DMS 273 (cell line): ENCODE data around the gene KATNB1.

ENCODE experiments used
- DNase-seq: peaks from one replicate; lab custom pipeline; 2025; ENCODE audit not compliant: unreplicated experiment; lab: John Stamatoyannopoulos, UW

Gene KATNB1

DNA sequence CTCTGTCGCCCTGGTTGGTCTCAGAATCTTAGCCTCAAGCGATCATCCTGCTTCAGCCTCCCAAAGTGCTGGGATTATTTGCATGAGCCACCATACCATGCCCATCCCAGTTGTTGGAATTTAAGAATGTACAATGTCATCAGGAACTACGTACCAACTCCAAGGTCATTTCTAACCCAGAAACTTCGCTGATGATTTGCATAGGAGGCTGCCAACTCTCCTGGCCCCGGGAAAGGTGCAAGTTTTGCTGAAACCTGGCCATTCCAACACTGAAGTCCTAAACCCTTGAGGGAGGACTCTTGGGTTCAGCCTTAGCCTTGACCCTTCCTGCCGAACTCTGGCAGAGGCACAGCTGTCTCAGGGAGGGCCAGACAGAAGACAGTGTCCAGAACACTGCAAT, 69.6 kb downstream of the KATNB1 start:
- no peak for DNase-seq
